Endothelial cell (in vitro differentiated cells): Measurements from ENCODE around the gene PAWR. TPM values are rescaled to one million over a fixed set of nuclear protein-coding genes. Genes with fewer than 3 reads are reported as not detected.

Experiments used
- DNase-seq: peaks from one replicate; pipeline ENCODE4 v3.0.0; 2021; ENCODE audit warnings: low spot score
- H3K27ac Mint-ChIP-seq: one replicate; pipeline ENCODE4 v1.8.0; 2021; ENCODE audit warnings: mixed read lengths, inconsistent platforms; ENCODE audit not compliant: unreplicated experiment
- H3K27me3 Mint-ChIP-seq: one replicate; pipeline ENCODE4 v1.8.0; 2021; ENCODE audit warnings: mild to moderate bottlenecking, moderate library complexity, mixed read lengths, inconsistent platforms; ENCODE audit not compliant: unreplicated experiment
- H3K36me3 Mint-ChIP-seq: one replicate; pipeline ENCODE4 v1.8.0; 2021; ENCODE audit warnings: mild to moderate bottlenecking, low read depth, mixed read lengths, inconsistent platforms; ENCODE audit not compliant: unreplicated experiment
- H3K4me1 Mint-ChIP-seq: one replicate; pipeline ENCODE4 v1.8.0; 2021; ENCODE audit warnings: mild to moderate bottlenecking, mixed read lengths, inconsistent platforms; ENCODE audit not compliant: unreplicated experiment
- H3K4me3 Mint-ChIP-seq: one replicate; pipeline ENCODE4 v1.8.0; 2021; ENCODE audit warnings: mild to moderate bottlenecking, mixed read lengths, inconsistent platforms; ENCODE audit not compliant: unreplicated experiment
- H3K9me3 Mint-ChIP-seq: one replicate; pipeline ENCODE4 v1.8.0; 2021; ENCODE audit warnings: mixed read lengths, inconsistent platforms; ENCODE audit not compliant: unreplicated experiment
- total RNA-seq: library from RNA; stranded (reverse); fragmentation: NEBNext Ultra II Directional; extraction: Animal tissue kit (Norgen Biotek cat#: 25700); gene quantifications from one replicate; pipeline ENCODE4 v1.2.1, GENCODE V29; 2021; ENCODE audit not compliant: unreplicated experiment
- TF ChIP-seq, protein P1 (sequence below): fragments of 200-600 bp; sonication (generic); IDR thresholded peaks from one replicate; pipeline ENCODE4 v1.5.0; 2021; ENCODE audit warnings: antibody characterized with exemption; ENCODE audit not compliant: unreplicated experiment

The PAWR gene
- total RNA-seq, 1 donor from 2014 or later, result 92.3 TPM

DNA sequence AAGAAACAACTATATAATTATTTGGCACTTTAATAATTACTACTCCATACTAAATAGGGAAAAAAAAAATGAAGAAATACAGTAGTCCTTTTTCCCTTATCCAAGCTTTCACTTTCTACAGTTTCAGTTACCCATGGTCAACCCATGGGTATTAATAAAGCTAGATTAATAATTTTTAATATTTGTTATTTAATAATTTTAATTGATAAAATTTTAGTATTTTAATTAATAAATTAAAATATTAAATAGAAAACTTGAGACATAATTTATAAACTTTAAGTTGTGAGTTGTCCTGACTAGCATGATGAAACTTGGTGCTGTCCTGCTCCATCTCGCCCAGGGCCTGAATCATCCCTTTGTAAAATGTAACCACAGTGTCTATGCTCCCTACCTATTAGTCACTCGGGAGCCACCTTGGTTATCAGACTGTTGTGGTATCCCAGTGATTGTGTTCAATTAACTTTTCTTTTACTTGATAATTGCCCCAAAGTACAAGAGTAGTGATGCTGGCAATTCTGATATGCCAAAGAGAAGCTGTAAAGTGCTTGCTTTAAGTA, 71.8 kb downstream of the PAWR start:
- DNase-seq, result no peak
- Mint-ChIP-seq H3K4me1 (peaks cover 10% of the 10 kb centered on the region), H3K4me3 (no peak overlapping the region), H3K9me3 (no peaks in the 10 kb centered on the region), H3K36me3 (peaks cover 17% of the 10 kb centered on the region), H3K27ac (no peak overlapping the region), H3K27me3 (peaks cover 3% of the 10 kb centered on the region)
- TF ChIP-seq, protein P1, sequence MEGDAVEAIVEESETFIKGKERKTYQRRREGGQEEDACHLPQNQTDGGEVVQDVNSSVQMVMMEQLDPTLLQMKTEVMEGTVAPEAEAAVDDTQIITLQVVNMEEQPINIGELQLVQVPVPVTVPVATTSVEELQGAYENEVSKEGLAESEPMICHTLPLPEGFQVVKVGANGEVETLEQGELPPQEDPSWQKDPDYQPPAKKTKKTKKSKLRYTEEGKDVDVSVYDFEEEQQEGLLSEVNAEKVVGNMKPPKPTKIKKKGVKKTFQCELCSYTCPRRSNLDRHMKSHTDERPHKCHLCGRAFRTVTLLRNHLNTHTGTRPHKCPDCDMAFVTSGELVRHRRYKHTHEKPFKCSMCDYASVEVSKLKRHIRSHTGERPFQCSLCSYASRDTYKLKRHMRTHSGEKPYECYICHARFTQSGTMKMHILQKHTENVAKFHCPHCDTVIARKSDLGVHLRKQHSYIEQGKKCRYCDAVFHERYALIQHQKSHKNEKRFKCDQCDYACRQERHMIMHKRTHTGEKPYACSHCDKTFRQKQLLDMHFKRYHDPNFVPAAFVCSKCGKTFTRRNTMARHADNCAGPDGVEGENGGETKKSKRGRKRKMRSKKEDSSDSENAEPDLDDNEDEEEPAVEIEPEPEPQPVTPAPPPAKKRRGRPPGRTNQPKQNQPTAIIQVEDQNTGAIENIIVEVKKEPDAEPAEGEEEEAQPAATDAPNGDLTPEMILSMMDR, result no peak

DNA sequence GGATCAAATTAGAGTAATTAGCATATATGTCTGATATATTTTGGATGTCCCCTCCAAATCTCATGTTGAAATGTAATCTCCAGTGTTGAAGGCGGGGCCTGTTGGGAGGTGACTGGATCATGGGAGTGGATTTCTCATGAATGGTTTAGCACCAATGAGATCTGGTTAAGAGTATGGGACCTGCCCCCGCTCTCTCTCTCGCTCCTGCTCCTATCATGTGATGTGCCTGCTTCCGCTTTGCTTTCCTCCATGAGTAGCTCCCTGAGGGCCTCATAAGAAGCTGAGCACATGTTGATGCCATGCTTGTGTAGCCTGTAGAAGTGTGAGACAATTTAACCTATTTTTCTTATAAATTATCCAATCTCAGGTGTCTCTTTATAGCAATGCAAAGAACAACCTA, 73.1 kb downstream of the PAWR start:
- Mint-ChIP-seq H3K27me3 (peaks cover 3% of the 10 kb centered on the region), H3K4me1 (peaks cover 10% of the 10 kb centered on the region), H3K4me3 (no peak overlapping the region), H3K9me3 (no peaks in the 10 kb centered on the region), H3K36me3 (peaks cover 17% of the 10 kb centered on the region), H3K27ac (no peak overlapping the region)
- TF ChIP-seq, protein P1, result no peak
- DNase-seq, result no peak

DNA sequence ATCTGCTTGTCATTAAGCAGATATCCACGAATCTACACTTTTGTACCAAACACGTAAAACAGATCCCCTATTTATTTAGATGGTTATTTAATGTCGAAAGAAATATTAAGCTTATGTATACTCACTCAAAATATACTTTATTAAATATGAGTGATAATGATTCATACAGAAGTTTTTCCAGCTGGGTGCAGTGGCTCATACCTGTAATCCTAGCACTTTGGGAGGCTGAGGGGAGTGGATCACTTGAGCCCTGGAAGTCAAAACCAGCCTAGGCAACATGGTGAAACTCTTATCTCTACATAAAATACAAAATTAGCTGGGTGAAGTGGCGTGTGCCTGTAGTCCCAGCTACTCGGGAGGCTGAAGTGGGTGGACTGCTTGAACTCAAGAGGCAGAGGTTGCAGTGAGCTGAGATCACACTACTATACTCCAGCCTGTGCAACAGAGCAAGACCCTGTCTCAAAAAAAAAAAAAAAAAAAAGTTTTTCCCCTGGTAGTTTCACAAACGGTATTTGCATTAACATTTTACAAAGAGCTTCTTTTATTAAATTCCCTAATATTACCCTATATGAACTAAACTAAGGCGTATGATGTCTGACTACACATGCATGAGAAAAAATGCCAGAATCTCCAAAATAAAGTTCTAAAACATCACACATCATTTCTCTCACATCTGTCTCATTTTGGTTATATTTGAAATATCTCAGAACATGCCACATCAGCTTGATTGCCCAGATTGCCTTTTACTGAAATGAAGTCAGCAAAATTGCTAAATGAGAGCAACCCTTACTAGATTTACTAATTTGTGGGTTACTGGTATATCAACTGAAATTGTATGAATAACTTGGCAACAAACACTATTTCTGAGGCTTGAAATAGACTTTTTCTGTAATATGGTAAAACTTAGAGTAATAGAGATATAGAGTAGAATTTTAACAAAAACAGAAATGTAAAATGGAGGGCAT, 74.9 kb downstream of the PAWR start:
- Mint-ChIP-seq H3K4me3 (no peak overlapping the region), H3K27me3 (no peaks in the 10 kb centered on the region), H3K4me1 (peaks cover 7% of the 10 kb centered on the region), H3K9me3 (no peaks in the 10 kb centered on the region), H3K36me3 (peaks cover 11% of the 10 kb centered on the region), H3K27ac (no peak overlapping the region)
- no peak for DNase-seq
- TF ChIP-seq, protein P1, result no peak

DNA sequence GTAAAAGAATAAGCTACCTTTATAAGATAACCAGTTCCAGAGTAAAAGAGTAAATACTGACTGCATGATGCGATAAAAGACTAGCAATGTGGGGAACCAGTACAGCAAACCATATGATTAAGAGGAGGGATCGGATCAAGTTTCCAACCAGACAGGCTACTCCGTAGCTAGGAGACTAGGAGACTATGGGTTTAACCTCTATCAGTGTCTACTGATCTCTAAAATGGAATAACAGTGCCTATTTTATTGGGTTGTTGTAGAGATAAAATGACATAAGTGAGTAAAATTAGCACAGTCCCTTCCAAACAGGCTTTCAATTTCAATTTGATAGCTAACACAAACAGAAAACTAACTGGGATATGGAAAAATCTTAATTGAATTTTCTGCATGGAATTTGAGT, 76.0 kb downstream of the PAWR start:
- DNase-seq, result no peak
- Mint-ChIP-seq H3K9me3 (no peaks in the 10 kb centered on the region), H3K4me1 (no peaks in the 10 kb centered on the region), H3K36me3 (peaks cover 3% of the 10 kb centered on the region), H3K27me3 (no peaks in the 10 kb centered on the region), H3K27ac (no peak overlapping the region), H3K4me3 (no peak overlapping the region)
- TF ChIP-seq, protein P1, result no peak

DNA sequence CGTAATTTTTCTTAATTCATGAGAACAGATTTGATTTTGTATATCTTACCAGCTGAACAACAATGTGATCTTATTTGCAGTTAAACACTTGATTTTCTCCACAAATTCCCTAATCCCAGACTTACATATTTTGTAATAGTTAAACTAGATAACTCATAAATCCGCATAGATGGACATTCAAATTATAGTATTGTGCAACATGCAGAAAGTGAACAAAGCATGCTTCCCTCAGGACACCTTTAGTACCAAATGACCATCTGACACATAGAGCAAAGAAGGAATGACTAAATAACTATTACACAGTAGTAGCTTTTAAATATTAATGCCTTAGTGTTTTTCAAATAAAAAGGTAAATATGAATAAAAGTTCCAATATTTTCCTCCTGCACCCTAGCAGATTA, 88.9 kb downstream of the PAWR start:
- Mint-ChIP-seq H3K9me3 (no peaks in the 10 kb centered on the region), H3K27me3 (no peaks in the 10 kb centered on the region), H3K27ac (no peak overlapping the region), H3K4me1 (no peaks in the 10 kb centered on the region), H3K4me3 (no peak overlapping the region), H3K36me3 (no peaks in the 10 kb centered on the region)
- TF ChIP-seq, protein P1, result no peak
- DNase-seq, result no peak
